Activated T-helper 1 cell treated with anti-CD3 and anti-CD28 coated beads, Interleukin-2, amount 50 U/mL, for 16 hours (primary cell): Measurements from ENCODE around the gene TDRD1.
"Not testable (repeated sequence)": the region's sequence is repeated elsewhere in the genome, so short reads cannot be mapped to it uniquely, and the experiment has no call there.

Source experiments
- DNase-seq, 2 donors: peaks; one replicate each; pipeline ENCODE4 v3.0.0-alpha.2; 2020; ENCODE audit warnings: low read depth in 1 of 2, low spot score in 1 of 2

TDRD1 gene

DNA sequence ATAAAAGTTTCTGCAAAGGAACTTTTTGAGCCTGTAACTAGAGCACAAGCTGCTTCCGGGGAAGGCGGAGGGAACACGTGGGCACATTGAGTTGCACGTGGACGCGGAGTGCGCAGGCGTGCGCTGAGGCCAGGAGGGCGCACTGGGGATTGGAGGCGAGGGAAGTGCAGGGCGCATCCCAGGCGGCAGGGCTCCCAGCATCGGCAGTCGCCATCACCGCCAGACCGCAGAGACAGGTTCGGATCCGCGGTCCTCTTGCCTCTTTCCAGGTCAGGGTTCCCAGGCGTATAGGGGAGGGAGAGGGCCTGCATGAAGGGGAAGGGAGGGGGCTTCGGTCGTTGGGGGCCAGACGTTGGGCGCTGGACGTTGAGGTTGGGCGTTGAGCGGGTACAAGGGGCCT is at the start of gene TDRD1:
Gene TDRD1, plus strand, starts transcription at position 206 of the 400 bp plus-strand sequence. CDS start 8,479 bp downstream, outside the sequence.
- DNase-seq = no peak

- no peak for DNase-seq
Measured at GRCh38 chr10:114131094-114131493, 48.1 kb upstream of the TDRD1 start.

- DNase-seq = no peak
Measured at GRCh38 chr10:114135476-114135875, 43.7 kb upstream of the TDRD1 start.

DNA sequence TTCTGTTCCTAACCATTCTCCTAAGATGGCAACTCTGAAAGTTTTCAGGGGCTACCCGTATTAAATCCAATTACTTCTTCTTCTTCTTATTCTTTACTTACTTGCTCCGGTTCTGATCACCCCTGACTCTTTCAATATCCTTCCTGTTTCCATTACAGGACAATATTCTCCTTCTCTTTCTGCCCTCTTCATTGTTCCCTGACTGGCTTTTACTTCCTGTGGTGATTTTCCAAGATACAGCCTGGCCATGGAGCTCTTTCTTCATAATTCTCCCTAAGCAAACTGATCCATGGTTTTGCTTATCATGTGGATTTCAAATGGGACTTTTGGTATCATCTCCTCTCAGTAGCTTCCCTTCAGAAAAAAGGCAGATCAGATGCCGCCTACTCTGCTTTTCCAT is 40.6 kb upstream of the TDRD1 start:
- no peak for DNase-seq

DNA sequence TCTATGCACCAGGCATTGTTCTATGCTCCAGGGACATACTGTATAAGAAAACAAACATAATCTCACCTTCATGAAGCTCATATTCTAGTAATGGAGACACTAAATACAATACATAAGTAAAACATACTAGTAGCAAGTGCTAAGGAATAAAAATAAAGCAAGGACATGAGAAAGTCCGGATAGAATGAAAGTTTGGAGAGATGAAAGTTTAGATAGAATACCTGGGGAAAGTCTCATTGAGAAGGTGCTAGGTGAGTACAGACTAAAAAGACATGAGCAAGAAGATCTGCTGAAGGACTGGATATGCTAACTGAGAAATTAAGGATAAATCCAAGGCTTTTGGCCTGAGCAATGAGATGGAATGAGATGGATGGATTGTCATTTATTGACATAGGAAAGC is 39.1 kb upstream of the TDRD1 start:
- DNase-seq = no peak

DNA sequence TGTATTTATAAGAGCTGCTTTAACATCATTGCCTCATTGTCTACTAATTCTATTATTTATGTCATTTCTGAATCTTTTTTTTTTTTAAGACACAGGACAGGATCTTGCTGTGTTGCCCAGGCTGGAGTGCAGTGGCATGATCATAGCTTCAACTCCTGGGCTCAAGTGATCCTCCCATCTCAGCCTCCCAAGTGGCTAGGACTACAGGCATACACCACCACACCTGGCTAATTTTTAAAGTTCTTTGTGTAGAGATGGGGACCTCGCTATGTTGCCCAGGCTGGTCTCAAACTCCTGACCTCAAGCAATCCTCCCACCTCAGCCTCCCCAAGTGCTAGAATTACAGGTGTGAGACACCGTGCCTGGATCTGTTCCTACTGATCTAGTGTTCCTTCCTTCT is 38.3 kb upstream of the TDRD1 start:
- not testable (repeated sequence) for DNase-seq

DNA sequence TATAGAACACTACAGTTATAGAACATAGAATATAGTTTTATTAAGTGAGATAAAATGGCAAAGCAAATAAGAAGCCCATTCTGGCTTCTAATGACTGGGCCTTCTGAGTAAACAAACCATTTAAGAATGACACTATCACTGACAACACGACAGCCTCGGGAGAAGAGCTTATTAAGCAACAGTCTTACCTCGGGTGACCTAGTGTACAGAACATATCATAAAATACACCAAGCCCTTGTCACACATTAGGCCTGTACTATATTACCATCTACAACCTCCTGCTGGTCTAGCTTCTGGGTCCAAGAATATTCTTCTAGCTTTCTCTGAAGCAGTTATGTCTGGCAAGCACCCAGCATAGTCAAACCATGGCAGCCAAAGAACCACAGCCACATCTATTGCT is 37.1 kb upstream of the TDRD1 start:
- DNase-seq = no peak

DNA sequence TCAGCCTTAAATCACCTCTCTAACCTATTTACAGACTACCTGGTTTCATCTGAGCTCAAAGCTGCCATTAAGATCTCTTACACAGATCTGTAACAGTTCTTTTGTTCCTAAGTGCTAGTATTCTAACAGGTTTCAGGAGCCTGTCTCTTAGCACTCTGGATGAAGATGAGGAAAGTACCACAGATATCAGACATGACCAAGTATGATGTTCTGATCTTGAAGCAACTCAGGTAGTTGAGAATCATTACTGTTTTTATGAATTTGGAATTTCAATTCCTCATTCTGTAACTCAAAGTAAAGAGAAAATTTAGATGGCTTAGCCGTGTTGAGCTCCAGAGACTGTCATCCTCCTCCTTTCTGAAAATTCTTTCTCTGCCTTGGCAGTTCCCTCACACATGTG is 36.0 kb upstream of the TDRD1 start:
- DNase-seq = no peak

DNA sequence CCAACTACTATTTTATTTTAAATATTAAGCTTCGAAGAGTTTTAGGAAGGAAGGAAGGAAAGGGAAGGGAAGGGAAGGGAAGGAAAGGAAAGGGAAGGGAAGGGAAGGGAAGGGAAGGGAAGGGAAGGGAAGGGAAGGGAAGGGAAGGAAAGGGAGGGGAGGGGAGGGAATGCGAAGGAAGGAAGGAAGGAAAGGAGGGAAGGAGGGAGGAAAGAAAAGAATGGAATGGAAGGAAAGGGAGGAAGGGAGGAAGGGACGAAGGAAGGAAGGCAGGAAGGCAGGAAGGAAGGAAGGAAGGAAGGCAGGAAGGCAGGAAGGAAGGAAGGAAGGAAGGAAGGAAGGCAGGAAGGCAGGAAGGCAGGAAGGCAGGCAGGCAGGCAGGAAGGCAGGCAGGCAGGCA is 29.7 kb upstream of the TDRD1 start:
- DNase-seq = not testable (repeated sequence)

GRCh38 chr10:114151486-114151885 is 27.7 kb upstream of the TDRD1 start:
- DNase-seq = no peak

DNA sequence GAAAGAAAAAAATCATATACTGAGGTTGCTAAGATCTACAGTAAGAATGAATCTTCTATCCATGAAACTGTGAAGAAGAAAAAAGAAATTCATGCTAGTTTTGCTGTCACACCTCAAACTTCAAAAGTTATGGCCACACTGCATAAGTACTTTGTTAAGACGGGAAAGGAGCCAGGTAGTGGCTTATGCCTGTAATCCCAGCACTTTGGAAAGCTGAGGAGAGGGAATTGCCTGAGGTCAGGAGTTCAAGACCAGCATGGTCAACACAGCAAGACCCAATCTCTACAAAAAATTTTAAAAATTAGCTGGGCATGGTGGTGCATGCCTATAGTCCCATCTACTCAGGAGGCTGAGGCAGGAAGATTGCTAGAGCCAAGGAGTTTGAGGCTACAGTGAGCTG is 27.3 kb upstream of the TDRD1 start:
- no peak for DNase-seq

DNA sequence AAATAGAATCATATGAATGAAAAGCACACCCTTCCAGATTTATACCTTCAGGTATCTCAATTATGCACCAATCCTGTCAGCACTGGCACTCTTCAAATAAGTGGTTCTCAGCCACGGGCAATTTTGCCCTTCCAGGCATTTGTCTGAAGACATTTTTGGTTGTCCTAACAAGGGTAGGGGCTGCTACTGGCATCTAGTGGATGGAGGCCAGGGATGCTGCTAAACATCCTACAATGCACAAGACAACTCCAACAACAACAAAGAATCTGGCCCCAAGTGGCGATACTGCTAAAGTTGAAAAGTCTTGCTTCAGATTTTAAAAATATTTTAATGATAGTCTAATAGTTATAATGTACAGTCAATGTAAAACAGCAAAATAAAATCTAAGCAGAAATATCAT is 21.2 kb upstream of the TDRD1 start:
- no peak for DNase-seq

DNA sequence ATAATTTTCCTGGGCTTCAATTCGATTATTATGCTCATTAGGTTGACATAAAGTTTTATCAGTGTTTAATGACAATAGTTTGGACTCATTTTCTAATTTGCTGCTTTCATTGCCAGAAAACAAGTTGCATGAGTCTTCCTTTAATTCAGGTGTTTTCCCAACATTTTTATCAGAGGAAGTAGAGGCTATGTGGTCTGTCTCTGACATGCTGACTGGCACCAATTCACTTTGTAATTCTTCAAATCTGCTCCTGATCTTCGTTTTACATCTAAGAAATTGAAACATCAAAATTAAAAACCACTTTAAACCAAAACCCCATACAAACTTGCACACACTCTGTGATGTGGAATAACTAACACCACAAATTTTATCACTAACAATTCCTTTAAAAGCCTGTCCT is 16.1 kb upstream of the TDRD1 start:
- no peak for DNase-seq

- DNase-seq = no peak
Measured at GRCh38 chr10:114166043-114166442, 13.1 kb upstream of the TDRD1 start.

GRCh38 chr10:114166494-114166893 is 12.7 kb upstream of the TDRD1 start:
- DNase-seq = no peak

- DNase-seq = no peak
Measured at GRCh38 chr10:114167985-114168384, 11.2 kb upstream of the TDRD1 start.

- DNase-seq = no peak
Measured at GRCh38 chr10:114168450-114169009, 10.6 kb upstream of the TDRD1 start.

DNA sequence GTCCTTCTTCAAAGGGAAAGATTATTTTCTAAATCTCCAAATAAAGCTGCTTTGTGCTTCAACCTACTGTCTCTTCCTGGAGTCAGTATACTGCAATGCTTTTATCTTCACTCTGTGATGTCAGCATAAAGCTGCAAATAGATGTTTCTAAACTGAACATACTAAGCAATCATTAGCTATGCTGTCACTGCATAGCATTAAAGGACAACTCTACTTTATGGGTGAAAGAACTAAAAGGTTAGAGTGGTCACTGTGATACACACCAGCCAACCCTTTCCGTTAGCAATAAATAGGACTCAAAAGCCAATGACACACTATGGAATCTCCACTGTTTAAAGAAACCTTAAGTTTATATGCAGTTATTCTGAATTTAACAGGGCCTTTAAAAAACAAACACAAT is 6.9 kb upstream of the TDRD1 start:
- no peak for DNase-seq

DNA sequence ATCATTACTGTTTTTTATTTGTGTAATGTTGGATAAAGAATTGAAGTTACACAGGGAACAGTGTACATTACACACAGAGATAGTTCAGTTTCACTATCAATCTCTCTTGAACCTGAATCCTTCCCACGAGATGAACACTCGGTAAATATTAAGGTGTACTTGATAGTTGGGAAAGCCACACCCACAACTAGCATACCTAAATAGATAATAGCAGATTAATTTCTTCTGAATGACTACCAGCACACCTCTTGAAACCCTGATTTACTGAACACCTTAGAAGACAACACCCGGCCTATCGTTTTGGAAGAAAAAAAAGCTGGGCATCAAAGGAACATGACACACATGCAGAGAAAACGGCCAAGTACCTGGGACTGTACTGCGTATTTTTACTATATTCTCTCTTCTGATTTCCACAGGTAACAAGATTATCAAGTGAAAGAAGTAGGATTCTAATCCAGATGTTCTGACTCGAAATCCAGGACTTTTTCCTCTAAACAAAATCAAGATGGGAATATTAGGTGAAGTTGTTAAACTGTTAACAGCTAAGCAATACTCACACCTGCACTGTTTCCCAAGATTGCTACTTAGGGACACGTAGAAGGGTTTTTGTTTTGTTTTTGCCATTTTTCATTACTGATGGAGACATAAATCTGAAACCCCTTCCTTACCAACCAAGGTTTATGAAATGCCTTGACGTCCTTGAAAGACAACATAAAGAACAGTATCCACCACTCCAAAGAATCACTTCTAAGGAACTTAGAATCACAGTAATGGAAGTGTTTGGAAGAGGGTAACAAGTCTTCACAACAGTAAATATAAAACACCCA is 6.2 kb upstream of the TDRD1 start:
- DNase-seq = no peak

- DNase-seq = no peak
Measured at GRCh38 chr10:114173603-114173920, 5.6 kb upstream of the TDRD1 start.

DNA sequence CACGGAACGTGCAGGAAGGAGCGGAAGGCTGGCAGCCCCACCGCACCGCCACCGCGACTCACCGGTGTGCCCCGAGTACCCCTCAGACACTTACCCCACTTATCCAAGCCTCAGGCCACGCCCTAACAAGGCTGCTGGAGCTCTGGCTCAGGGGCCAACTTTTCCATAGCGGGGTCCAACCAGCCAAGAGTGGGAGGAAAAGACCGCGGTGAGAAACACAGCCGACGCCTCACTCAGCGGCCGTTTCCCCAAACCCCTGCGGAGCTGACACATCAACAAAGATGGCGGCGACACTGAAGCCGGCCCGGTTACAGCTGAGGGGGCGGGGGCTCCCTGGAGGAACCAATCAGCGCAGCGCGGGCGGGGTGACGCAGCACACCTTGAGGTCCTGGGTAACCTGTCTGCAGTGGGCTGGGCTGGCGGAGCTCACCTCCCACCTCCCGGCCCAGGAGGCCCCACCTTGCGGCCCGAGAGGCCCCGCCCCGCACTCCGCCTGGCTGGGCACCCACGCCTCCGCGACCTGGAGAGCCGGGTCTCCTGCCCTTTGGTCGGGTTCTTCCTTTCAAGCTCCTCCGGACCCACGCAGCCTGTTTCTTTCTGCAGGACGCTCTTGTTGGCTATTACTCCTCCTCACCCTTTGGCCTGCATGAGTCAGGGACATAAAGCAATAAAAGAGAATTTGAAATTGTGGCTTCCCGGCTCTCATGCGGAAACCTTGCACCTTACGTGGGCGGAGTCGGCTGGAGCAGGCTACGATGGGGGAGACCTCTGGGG is 5.0 kb upstream of the TDRD1 start, which contains the start of gene CCDC186:
Gene CCDC186, minus strand, starts transcription at position 283 of the 774 bp plus-strand sequence. CDS start 10,935 bp downstream, outside the sequence.
- DNase-seq = peak; percentile 97

- DNase-seq = no peak
Measured at GRCh38 chr10:114174695-114175188, 4.4 kb upstream of the TDRD1 start.
